RWPE2 (cell line): ENCODE data around the gene GPC5.

Source experiments
- ATAC-seq: fragments of 200-7000 bp; cut with Tn5 transposase; 3 replicates; pipeline ENCODE4 v1.9.1; 2021; ENCODE audit warnings: low read depth
- DNase-seq: peaks from one replicate; pipeline ENCODE4 v3.0.0-alpha.2; 2020; ENCODE audit warnings: low spot score
- H3K27ac ChIP-seq: fragments of 450-650 bp; 2 replicates; pipeline ENCODE4 v1.5.1; 2017; ENCODE audit warnings: mild to moderate bottlenecking; ENCODE audit not compliant: poor library complexity, severe bottlenecking
- H3K27me3 ChIP-seq: fragments of 250-450 bp; sonication (Bioruptor Pico); 2 replicates; pipeline ENCODE4 v1.5.1; 2021; ENCODE audit warnings: mild to moderate bottlenecking, moderate library complexity; ENCODE audit not compliant: insufficient read depth, poor library complexity, severe bottlenecking
- H3K36me3 ChIP-seq: fragments of 250-450 bp; sonication (Bioruptor Pico); 2 replicates; pipeline ENCODE4 v1.5.1; 2020; ENCODE audit warnings: low read depth, mild to moderate bottlenecking, moderate library complexity
- H3K4me1 ChIP-seq: fragments of 250-450 bp; sonication (Bioruptor Pico); 2 replicates; pipeline ENCODE4 v1.5.1; 2021; ENCODE audit warnings: mild to moderate bottlenecking, moderate library complexity; ENCODE audit not compliant: insufficient read depth, poor library complexity, severe bottlenecking
- H3K4me3 ChIP-seq: fragments of 250-450 bp; sonication (Bioruptor Pico); 2 replicates; pipeline ENCODE4 v1.5.1; 2021; ENCODE audit warnings: mild to moderate bottlenecking, moderate library complexity; ENCODE audit not compliant: severe bottlenecking
- H3K9me3 ChIP-seq: fragments of 250-450 bp; sonication (Bioruptor Pico); 2 replicates; pipeline ENCODE4 v1.5.1; 2021; ENCODE audit warnings: mild to moderate bottlenecking, moderate library complexity; ENCODE audit not compliant: severe bottlenecking
- TF ChIP-seq, protein P1 (sequence below): fragments of 450-650 bp; IDR thresholded peaks from one replicate; pipeline ENCODE4 v1.5.1; 2017; ENCODE audit warnings: mild to moderate bottlenecking, moderate library complexity; ENCODE audit not compliant: poor library complexity, severe bottlenecking

Gene GPC5

DNA sequence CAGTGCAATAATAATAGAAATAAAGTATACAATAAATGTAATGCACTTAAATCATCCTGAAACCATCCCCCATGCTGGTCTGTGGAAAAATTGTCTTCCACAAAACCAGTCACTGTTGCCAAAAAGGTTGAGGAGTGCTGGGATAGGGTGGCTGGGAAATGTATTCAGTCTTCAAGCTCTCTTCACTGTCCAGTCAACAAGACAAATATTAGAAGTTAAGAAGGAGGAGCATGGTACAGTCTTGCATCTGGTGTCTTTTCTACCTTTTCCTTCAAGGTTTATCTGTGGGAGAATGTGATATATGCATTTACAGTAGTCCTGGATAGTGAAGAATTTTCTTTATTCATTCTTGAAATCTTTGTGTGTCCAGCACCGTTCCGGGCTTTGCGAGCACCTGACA is 203.4 kb downstream of the GPC5 start:
- no peak for ATAC-seq

DNA sequence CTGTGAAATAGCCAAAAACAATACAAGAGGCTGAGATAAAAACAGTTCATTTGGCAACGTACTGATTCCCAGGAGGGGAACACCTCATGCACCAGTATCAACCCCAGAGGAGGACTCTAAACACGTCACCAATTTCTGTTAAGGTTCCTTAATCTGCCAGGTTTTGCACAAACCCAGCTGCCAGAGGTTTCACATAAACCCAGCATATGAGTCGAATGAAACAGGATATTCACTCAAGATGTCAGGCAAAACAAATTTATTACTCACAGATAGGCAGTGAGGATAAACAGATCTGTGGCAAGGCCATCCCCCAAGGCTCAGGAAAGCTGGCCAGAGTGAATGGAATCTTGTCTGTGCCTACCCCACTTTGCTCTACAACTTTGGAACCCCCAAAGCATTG is 210.9 kb downstream of the GPC5 start:
- H3K27ac ChIP-seq = no peak overlapping the region

More for the DNA sequence above, 203.4 kb downstream of the GPC5 start:
- Histone ChIP-seq H3K36me3 (no peaks in the 10 kb centered on the region), H3K27me3 (no peaks in the 10 kb centered on the region), H3K27ac (no peak overlapping the region), H3K9me3 (peaks cover 4% of the 10 kb centered on the region), H3K4me1 (no peaks in the 10 kb centered on the region), H3K4me3 (no peak overlapping the region)
- no peak for DNase-seq
- TF ChIP-seq, protein P1, sequence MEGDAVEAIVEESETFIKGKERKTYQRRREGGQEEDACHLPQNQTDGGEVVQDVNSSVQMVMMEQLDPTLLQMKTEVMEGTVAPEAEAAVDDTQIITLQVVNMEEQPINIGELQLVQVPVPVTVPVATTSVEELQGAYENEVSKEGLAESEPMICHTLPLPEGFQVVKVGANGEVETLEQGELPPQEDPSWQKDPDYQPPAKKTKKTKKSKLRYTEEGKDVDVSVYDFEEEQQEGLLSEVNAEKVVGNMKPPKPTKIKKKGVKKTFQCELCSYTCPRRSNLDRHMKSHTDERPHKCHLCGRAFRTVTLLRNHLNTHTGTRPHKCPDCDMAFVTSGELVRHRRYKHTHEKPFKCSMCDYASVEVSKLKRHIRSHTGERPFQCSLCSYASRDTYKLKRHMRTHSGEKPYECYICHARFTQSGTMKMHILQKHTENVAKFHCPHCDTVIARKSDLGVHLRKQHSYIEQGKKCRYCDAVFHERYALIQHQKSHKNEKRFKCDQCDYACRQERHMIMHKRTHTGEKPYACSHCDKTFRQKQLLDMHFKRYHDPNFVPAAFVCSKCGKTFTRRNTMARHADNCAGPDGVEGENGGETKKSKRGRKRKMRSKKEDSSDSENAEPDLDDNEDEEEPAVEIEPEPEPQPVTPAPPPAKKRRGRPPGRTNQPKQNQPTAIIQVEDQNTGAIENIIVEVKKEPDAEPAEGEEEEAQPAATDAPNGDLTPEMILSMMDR = no peak

DNA sequence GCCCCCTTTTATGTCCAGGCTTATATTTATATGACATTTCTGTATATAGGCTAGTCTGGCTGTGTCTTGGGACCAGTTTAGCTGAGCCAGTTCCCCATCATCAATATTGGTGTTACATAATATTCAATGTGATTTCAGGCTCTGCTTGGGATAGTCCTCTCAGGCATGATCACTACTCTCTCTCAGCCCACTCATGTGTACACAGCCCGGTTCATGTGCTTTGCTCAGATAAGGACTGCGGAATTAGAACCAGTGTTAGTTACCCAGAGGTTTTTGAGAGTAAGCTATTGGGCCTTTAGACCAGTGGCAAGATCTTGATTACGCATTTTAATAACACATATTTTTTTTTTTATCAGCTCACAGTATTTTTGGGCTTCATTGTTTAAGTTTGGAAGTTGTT is 219.9 kb downstream of the GPC5 start:
- Histone ChIP-seq H3K9me3 (no peaks in the 10 kb centered on the region), H3K27ac (no peak overlapping the region), H3K4me1 (no peaks in the 10 kb centered on the region), H3K4me3 (no peak overlapping the region), H3K27me3 (no peaks in the 10 kb centered on the region), H3K36me3 (no peaks in the 10 kb centered on the region)
- DNase-seq = no peak
- TF ChIP-seq, protein P1 = no peak
- ATAC-seq = no peak

More for the DNA sequence above, 210.9 kb downstream of the GPC5 start:
- ATAC-seq (peak; percentile 21; the same call in 1 of the 3 replicates), DNase-seq (no peak)
- Histone ChIP-seq H3K4me1 (no peaks in the 10 kb centered on the region), H3K4me3 (no peak overlapping the region), H3K27me3 (no peaks in the 10 kb centered on the region), H3K36me3 (no peaks in the 10 kb centered on the region), H3K9me3 (no peaks in the 10 kb centered on the region)
- TF ChIP-seq, protein P1 = no peak

DNA sequence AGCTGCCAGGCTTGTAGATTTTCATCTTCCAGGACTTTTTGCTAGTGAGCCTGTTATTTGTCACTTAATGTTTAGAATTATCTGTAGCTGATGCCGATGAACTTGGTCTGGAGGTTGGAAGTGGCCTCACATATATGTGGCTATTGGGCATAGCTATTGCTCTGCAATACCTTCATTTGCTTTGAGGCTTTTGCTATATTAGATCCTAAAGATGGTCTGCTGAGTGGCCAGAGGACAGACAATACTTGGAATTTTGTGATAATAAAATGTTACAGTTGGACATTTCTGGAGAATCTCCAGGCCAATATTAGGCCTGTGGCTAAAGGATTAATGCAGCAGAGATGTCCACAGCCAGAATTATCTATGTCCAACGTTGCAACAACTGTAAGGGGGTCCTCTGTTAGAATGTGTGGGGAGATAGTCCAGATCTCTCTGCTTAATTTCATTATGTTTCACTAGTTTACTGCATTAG is 222.3 kb downstream of the GPC5 start:
- Histone ChIP-seq H3K36me3 (no peaks in the 10 kb centered on the region), H3K4me1 (no peaks in the 10 kb centered on the region), H3K27me3 (no peaks in the 10 kb centered on the region), H3K4me3 (no peak overlapping the region), H3K9me3 (no peaks in the 10 kb centered on the region), H3K27ac (no peak overlapping the region)
- DNase-seq = no peak
- TF ChIP-seq, protein P1 = no peak
- ATAC-seq = no peak

DNA sequence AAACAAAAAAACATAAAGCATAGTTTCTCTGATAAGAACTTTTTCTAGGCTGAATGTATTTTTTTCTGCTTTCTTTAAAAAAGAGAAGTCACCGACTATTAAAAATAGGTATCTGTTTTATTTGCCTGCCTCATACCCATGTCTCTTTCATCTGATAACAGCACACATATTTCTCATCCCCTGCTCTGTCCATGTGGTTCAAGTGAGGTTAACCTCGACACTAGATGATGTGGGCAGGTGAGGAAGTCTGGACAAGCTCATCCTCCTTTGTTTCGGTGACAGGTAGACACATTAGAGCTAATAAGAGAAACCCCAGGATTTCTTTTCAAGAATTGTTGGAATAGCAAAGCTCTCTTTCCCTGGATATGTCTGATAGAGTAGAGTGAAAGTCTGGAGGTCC is 222.7 kb downstream of the GPC5 start:
- DNase-seq = no peak
- TF ChIP-seq, protein P1 = no peak
- Histone ChIP-seq H3K4me1 (no peaks in the 10 kb centered on the region), H3K27ac (no peak overlapping the region), H3K4me3 (no peak overlapping the region), H3K36me3 (no peaks in the 10 kb centered on the region), H3K9me3 (no peaks in the 10 kb centered on the region), H3K27me3 (no peaks in the 10 kb centered on the region)
- no peak for ATAC-seq
